Measurements from ENCODE around the gene RARB. TPM values are rescaled to one million over a fixed set of nuclear protein-coding genes. Genes with fewer than 3 reads are reported as not detected.

RARB gene
- total and polyA plus RNA-seq, 9 of the 15 experiments (the other 6 are each of a cell fraction or from before 2014, with no cell fraction given) = 0.15 to 1.3 (median 0.27) TPM

DNA sequence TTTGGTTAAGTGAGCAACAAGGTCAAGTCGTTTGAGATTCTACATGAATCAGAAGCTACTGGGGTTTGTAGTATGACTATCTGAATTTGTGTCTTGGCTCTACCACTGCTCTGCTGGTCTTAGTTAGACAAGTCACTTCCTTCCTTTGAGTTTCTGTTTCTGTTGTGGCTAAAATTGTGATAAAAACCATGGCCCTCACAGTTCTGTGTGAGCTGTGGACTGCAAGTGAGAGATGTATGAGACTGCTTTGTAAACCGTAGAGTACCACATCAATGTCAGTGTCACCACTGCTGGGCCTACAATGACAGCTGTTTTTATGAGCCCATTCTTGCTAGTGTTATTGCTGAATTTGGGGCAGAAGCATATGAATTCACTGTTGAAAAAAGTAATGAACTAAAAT is 32.7 kb downstream of the RARB start (continued):
- TF ChIP-seq, protein P1, sequence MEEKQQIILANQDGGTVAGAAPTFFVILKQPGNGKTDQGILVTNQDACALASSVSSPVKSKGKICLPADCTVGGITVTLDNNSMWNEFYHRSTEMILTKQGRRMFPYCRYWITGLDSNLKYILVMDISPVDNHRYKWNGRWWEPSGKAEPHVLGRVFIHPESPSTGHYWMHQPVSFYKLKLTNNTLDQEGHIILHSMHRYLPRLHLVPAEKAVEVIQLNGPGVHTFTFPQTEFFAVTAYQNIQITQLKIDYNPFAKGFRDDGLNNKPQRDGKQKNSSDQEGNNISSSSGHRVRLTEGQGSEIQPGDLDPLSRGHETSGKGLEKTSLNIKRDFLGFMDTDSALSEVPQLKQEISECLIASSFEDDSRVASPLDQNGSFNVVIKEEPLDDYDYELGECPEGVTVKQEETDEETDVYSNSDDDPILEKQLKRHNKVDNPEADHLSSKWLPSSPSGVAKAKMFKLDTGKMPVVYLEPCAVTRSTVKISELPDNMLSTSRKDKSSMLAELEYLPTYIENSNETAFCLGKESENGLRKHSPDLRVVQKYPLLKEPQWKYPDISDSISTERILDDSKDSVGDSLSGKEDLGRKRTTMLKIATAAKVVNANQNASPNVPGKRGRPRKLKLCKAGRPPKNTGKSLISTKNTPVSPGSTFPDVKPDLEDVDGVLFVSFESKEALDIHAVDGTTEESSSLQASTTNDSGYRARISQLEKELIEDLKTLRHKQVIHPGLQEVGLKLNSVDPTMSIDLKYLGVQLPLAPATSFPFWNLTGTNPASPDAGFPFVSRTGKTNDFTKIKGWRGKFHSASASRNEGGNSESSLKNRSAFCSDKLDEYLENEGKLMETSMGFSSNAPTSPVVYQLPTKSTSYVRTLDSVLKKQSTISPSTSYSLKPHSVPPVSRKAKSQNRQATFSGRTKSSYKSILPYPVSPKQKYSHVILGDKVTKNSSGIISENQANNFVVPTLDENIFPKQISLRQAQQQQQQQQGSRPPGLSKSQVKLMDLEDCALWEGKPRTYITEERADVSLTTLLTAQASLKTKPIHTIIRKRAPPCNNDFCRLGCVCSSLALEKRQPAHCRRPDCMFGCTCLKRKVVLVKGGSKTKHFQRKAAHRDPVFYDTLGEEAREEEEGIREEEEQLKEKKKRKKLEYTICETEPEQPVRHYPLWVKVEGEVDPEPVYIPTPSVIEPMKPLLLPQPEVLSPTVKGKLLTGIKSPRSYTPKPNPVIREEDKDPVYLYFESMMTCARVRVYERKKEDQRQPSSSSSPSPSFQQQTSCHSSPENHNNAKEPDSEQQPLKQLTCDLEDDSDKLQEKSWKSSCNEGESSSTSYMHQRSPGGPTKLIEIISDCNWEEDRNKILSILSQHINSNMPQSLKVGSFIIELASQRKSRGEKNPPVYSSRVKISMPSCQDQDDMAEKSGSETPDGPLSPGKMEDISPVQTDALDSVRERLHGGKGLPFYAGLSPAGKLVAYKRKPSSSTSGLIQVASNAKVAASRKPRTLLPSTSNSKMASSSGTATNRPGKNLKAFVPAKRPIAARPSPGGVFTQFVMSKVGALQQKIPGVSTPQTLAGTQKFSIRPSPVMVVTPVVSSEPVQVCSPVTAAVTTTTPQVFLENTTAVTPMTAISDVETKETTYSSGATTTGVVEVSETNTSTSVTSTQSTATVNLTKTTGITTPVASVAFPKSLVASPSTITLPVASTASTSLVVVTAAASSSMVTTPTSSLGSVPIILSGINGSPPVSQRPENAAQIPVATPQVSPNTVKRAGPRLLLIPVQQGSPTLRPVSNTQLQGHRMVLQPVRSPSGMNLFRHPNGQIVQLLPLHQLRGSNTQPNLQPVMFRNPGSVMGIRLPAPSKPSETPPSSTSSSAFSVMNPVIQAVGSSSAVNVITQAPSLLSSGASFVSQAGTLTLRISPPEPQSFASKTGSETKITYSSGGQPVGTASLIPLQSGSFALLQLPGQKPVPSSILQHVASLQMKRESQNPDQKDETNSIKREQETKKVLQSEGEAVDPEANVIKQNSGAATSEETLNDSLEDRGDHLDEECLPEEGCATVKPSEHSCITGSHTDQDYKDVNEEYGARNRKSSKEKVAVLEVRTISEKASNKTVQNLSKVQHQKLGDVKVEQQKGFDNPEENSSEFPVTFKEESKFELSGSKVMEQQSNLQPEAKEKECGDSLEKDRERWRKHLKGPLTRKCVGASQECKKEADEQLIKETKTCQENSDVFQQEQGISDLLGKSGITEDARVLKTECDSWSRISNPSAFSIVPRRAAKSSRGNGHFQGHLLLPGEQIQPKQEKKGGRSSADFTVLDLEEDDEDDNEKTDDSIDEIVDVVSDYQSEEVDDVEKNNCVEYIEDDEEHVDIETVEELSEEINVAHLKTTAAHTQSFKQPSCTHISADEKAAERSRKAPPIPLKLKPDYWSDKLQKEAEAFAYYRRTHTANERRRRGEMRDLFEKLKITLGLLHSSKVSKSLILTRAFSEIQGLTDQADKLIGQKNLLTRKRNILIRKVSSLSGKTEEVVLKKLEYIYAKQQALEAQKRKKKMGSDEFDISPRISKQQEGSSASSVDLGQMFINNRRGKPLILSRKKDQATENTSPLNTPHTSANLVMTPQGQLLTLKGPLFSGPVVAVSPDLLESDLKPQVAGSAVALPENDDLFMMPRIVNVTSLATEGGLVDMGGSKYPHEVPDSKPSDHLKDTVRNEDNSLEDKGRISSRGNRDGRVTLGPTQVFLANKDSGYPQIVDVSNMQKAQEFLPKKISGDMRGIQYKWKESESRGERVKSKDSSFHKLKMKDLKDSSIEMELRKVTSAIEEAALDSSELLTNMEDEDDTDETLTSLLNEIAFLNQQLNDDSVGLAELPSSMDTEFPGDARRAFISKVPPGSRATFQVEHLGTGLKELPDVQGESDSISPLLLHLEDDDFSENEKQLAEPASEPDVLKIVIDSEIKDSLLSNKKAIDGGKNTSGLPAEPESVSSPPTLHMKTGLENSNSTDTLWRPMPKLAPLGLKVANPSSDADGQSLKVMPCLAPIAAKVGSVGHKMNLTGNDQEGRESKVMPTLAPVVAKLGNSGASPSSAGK (IDR thresholded peaks at IDR 0.05) = no peak

Measured in K562 (cell line).